HG03108 (cell line): ENCODE measurements around the gene FMN1.

ENCODE experiments used
- ATAC-seq: cut with Tn5 transposase; IDR thresholded peaks from one replicate; pipeline ENCODE4 v1.9.1; 2021; ENCODE audit warnings: moderate library complexity; ENCODE audit not compliant: unreplicated experiment

The FMN1 gene

GRCh38 chr15:33194704-33195670 is at the start of gene FMN1:
TSS of gene FMN1 (minus strand) at chr15:33194714. CDS start at chr15:33154914, 39,800 bp downstream.
- ATAC-seq: peak; percentile 95

DNA sequence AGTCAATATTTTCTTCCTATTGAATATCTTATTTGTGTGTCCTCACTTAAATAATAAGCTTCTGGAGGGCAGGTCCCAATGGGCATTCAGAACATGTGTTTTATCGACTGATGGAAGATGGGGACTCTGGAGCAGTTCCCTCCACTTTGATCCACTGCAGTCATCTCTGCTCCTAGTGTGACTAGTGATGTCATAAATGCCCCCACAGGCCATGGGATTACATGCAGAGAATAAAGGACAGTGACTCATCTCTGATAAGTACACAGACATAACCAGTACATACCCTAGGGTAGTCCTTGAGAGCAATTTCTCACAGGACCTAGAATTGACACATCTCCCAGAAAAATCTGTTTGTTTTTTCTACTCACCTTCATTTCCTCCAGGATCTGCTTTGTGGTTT is 49.4 kb upstream of the FMN1 start:
- ATAC-seq: no peak

GRCh38 chr15:33243393-33243792 is 48.9 kb upstream of the FMN1 start:
- no peak for ATAC-seq

DNA sequence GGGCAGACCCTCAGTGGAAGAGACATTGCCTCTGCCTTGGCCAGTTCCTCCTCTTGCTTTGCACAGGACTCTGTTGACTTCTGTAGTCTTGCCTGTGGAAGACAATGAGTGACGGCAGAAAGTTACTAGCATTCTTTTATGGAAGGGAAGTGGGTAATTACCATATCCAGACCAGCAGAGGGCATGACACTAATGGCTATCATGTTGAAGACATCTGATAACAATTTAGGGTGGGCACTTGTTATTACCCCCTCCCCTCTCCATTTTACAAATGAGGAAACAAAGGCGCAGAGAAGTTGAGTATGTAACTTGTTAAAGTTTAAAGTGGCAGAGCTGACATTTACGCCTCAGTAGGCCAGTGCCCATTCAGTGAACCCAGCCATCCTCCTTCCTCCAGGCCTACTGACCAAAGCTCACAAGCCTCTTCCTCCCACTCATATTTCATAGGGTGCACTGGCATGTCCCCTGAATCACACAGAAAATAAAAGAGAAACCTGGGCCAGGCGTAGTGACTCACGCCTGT is 48.2 kb upstream of the FMN1 start:
- ATAC-seq: no peak

DNA sequence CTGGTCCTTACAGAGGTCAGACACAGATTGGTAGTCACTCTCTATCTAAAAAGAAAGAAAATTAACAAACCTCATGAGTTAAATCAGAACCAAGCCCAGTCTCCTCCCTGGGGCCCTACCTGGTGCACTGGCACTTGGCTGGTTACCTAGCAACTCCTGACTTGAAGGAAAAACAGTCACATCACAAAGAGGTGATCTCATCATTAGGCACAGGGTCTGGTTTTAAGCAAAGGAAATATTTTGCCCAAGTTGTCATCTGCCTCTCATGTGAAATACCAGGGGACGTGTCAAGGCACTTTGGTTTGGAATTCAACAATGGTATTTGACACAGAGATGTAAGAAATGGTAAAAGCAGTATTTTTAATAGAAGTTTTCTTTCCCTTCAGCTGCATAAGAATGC is 47.7 kb upstream of the FMN1 start:
- no peak for ATAC-seq

- no peak for ATAC-seq
Observed at GRCh38 chr15:33236841-33237509, 42.5 kb upstream of the FMN1 start.

DNA sequence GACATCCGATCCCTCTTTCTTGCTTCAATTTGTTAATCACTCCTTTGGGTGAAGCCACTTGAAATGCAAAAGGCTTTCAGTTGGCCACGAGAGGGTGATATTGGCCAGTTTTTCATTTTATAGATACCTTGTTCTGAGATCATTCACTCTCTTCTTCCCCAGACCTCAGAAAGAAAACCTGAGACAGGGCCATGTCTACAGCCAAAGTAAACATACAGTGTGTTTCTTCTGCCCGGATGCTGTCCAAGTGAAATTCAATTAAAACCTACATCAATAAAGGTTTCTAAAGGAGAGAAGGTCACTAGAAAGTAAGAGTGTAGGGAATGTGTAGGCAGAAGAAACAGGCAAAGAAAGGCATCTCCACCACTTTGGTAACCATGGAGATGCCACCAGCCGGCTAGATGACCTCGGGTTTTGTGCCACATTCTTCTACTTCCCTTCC is 39.5 kb upstream of the FMN1 start:
- ATAC-seq: no peak

GRCh38 chr15:33226559-33227181 is 32.2 kb upstream of the FMN1 start:
- peak; percentile 85 for ATAC-seq

DNA sequence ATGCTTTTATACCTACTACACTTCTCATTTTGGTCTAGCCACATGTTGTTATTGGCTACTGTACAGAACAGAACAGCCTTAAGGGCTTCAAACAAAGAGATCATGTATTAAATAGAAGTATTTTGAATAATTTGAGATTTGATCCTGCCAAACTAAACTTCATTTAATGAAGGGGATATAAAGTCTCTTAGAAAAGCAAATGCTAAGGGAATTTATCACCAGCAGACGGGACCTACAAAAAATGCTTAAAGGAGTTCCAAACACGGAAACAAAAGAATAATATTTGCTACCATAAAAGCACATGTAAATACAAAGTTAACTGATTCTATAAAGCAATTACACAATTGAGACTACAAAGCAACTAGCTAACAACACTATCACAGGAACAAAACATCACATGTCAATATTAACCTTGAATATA is 23.6 kb upstream of the FMN1 start:
- ATAC-seq: no peak

GRCh38 chr15:33215941-33216872 is 21.7 kb upstream of the FMN1 start:
- ATAC-seq: no peak

- no peak for ATAC-seq
Observed at GRCh38 chr15:33211176-33211808, 16.8 kb upstream of the FMN1 start.

GRCh38 chr15:33209575-33210481 is 15.3 kb upstream of the FMN1 start:
- no peak for ATAC-seq

DNA sequence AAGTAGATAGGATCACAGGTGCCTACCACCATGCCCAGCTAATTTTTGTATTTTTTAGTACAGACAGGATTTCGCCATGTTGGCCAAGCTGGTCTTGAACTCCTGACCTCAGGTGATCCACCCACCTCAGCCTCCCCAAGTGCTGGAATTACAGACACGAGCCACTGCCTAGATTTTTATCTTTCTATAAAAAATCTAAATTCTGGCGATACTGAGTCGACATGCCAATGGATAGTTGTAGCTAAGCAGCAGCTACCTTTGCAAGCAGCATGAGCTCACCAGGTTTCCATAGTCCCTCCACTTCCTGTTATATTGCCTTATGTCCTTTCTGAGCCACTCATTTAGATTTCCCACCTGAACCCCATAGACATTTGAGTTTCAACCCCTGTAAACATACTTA is 13.1 kb upstream of the FMN1 start:
- ATAC-seq: no peak

DNA sequence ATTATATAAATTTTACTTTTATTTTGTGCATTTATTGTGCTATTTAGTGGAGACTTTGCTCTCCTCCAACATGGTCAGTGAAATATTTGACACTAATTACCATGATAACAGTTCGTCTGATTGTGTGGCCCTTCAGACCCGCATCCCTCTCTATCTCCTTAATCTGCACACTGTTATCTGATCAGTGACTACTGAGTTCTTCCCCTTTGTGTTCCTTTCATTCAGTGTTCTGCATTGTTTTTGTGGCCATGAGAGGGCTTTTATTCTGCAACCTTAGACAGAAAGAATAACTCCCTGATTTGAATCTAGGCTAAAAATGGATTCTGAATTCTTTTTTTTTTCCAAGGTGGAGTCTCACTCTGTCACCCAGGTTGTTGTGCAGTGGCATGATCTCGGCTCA is 11.9 kb upstream of the FMN1 start:
- no peak for ATAC-seq

DNA sequence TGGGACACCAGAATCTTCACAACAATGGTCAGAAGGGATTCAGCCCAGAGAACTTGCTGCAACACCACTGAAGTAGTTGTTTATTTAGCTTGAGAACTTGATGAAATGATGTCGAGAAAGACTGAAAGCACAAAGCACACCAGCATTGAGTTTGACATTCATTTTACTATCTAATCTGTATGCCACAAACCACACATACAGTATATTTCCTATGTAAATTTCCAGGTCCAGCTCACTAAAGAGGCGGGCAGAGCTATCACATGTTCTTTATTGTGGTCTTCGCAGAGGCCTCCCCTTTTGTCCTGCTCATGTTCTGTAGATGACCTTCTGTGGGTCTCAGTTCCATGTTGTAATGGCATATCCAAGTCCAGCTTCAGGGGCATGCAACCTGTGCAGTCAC is 10.4 kb upstream of the FMN1 start:
- no peak for ATAC-seq

- no peak for ATAC-seq
Observed at GRCh38 chr15:33204087-33204486, 9.6 kb upstream of the FMN1 start.

- peak; percentile 81 for ATAC-seq
Observed at GRCh38 chr15:33201491-33202231, 7.1 kb upstream of the FMN1 start.

GRCh38 chr15:33200903-33201302 is 6.4 kb upstream of the FMN1 start:
- ATAC-seq: no peak
